GM18909 (cell line): ENCODE measurements around the gene THEMIS2.
"Not testable (repeated sequence)": the region's sequence is repeated elsewhere in the genome, so short reads cannot be mapped to it uniquely, and the experiment has no call there.

ENCODE experiments used
- ATAC-seq: cut with Tn5 transposase; IDR thresholded peaks from one replicate; pipeline ENCODE4 v1.9.1; 2021; ENCODE audit warnings: mild to moderate bottlenecking; ENCODE audit not compliant: unreplicated experiment, poor library complexity

The THEMIS2 gene

DNA sequence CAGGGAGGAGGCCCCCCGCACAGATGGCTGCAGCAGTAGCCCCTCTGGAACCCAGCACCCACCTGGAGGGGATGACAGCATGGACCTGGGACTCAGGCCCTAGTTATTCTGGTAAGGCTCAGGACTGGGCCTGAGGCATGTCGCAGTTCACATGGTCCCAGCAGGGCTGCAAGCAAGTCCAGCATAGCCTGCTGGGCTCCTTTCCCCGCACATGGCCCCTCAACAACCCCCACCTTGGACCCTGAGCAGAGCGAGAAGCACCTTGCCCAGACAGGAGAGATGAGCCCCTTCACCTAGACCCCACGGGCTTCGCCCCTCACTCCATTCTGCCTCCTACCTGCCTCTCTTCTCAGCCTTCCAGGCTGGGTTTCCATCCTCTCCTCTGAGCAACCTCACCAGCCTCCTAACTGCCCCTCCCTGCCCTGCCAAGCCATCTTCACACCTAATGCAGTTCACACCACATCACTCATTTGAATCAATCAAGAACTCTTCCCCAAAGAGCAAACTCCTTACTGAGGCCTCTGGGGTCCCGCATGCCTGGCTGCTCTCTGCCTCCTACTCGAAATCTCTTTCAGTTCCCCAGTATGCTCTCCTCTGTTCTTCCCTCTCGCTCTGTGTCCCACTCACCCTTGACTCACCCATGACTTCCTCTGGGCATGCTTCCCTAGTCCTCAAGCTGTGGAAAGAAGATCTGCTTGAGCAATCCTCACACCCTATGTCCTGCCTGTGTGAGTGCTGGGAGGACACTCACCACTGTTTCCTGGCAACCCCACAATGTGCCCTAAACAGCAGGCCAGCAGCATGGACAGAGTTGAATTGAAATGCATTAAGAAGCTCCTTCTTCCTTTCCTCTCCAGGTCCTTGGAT lies 9.4 kb upstream of the THEMIS2 start:
- no peak for ATAC-seq

DNA sequence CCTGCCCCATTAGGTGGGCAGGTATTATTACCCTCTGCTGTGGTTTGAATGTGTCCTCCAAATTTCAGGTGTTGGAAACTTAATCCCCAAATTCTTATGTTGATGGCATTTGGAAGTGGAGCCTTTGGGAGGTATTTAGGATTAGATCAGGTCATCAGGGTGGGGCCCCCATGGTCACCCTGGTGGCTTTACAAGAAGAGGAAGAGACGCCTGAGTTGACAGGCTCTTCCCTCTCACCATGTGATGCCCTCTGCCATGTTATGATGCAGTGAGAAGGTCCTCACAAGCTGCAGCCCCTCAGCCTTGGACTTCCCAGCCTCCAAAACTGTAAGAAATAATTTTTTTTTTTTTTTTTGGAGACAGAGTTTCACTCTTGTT lies 8.8 kb upstream of the THEMIS2 start:
- ATAC-seq: no peak

DNA sequence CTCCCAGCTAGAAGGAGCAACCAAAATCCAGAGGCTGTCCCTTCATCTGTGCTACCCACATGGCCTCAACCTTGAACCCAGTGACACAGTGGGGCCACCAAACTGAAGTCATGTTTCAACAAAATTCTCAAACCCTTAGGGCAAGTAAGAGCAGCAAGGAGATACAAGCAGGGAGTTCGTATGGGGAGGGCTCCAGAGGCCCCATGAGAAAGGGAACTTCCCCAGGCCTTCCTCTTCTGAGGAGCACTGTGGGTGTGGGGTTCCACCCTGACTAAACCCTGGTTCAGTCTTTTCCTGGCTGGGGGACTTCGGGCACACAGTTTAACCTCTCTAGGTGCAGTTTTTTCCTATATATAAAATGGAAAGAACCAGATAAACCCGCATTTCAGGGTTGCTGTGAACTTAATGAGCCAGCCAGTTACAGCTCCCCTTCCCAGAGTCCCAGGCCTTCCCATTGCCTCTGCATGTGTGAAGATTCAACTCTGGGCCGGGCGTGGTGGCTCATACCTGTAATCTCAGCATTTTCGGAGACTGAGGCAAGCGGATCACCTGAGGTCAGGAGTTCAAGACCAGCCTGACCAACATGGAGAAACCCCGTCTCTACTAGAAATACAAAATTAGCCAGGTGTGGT lies 8.0 kb upstream of the THEMIS2 start:
- no peak for ATAC-seq

DNA sequence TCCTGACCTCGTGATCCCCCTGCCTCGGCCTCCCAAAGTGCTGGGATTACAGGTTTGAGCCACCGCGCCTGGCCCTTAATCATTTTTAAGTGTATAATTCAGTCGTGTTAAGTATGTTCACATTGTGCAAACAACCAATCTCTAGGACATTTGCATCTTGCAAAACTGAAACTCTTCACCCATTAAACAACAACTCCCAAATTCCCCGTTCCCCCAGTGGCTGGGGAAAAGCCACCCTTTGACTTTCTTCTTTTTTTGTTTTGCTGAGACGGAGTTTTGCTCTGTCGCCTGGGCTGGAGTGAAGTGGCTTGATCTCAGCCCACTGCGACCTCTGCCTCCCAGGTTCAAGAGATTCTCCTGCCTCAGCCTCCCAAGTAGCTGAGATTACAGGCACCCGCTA lies 6.5 kb upstream of the THEMIS2 start:
- no peak for ATAC-seq

DNA sequence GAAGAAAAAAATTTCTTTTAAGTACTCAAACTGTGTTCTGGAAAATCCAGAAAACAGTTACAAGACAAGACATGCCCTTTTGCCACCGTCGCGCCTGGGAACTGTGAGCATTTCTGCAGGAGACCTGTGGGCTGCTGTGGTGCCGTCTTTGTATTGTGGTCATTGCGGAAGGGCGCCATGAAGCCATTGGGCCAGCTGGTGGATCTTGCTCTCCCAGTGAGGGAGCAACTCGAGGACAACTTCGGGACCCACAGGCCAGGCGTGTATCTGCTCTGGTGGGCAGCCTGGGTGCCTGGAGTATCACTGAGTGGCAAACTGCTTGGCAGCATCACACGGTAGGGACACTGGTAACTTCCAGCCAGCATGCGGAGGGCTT lies 3.8 kb upstream of the THEMIS2 start:
- no peak for ATAC-seq

DNA sequence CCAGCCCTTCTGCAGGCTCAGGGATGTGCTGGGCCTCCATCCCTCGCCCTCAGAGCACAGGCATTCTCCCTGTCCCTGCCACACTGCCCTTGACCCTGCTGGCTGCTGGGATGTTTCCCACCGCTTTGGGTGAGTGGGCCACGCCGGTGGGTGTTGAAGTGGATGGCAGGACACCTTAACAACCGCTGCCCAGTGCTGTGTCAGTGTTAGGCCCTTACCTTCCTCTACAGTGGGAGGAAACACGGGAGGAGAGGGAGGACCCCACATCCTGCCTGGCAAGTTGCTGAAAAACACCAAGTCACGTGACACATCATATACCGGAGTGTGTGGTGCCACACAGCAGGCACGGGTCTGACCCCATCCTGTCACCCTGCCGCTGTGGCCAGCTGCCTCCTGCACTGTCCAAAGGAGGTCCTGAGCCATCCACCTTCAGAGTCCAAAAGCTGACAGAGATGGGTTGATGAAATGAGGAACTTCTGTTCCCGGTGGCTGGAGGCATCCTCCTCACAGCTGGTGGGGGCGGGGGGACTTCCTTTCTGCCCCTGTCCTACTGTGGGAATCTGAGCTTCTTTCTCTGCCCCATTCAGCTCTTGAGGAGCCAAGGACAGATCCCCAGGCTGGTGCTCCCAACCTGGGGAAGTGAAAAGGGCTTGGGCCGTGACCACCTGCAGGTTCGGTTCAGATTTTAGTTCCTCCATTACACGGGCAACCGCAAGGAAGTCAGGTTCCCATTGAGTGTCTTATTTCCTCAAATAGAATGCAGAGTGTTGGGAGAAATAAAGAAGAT lies 3.2 kb upstream of the THEMIS2 start:
- ATAC-seq: peak; percentile 41

DNA sequence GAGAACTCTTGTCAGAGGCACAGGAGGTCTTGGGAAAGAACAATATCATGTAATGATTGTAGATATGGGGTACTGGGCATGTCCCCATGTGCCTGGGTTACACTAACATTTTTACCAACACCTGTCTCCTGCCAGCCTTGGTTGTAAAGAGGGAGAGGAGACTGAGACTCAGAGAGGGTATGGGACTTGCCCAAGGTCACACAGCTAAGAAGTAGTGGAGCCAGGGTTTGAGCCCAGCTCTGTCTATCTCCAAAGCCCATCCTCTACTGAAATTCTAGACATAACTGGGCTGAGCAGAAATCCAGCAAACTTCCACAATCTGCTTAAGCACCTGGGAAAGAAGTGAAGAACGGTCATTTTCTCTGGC lies 2.6 kb upstream of the THEMIS2 start:
- no peak for ATAC-seq

DNA sequence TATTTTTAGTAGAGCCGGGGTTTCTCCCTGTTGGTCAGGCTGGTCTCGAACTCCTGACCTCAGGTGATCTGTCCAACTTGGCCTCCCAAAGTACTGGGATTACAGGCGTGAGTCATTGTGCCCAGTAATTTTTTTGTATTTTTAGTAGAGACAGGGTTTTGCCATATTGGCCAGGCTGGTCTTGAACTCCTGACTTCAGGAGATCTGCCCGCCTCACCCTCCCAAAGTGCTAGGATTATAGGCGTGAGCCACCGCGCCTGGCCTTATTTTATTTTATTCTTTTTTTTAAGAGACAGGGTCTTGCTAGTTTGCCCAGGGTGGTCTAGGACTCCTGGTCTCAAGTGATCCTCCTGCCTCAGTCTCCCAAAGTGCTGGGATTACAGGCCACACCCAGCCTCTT lies 1.3 kb upstream of the THEMIS2 start:
- not testable (repeated sequence) for ATAC-seq

DNA sequence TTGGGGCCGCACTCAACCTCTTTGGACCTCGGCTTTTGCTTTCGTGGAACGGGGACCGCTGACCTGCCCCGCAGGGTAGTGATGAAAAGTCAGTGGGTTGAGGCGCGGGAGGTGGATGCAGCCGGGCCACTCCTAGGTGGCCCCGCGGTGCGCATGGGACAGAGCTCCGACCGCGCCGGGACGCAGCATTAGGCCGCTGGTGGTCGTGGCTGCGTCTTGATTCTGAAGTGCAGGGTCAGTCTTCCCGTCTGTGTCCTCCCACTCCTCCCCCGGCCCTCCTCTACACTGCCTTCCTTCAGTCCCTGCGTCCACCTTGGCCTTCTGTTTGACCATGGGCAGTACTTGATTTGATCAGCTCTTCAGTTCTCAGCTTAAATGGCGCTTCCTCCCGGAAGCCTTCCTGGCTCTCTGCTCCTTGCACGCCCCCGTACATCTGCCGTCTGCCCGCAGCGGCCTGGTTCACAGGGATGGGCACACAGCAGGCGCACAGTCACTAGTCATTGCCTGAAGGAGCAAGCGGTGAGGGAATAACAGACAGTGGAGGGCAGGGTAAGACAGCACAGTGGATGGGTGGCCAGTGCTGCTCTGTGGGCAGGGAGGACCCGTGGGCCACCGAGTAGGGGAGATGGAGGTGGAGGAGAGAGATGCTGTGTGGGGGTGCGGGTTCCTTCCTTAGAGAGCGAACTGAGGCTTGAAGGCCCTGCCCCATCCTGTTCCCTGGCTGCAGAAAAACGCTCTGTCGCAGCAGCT lies 633 bp downstream of the THEMIS2 start:
- ATAC-seq: no peak

DNA sequence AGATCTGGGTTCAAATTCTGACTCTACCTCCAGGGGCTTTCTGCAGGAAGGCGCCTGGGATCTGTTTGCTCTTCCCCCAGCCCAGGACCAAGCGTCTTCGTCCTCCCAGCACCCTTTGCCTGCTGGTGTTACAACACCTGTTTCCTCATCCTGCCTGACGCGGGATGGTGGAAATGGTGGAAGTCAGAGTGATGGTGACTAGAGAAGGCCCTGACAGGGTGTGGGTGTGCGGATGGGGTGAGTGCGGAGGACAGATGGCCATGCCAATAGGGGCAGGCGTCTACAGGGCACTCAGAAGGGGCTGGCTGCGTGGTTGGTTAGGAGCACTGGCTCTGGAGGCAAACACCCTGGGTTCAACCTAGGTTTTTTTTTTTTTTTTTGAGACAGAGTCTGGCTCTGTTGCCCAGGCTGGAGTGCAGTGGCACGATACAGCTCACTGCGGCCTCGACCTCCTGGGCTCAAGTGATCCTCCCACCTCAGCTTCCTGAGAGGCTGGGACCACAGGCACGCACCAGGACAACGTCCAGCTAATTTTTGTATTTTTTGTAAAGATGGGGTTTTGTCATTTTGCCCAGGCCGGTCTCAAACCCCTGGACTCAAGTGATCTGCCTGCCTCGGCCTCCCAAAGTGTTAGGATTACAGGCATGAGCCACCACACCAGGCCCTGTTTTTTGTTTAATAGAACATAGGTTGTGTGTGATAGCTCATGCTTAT lies 1.5 kb downstream of the THEMIS2 start:
- no peak for ATAC-seq

DNA sequence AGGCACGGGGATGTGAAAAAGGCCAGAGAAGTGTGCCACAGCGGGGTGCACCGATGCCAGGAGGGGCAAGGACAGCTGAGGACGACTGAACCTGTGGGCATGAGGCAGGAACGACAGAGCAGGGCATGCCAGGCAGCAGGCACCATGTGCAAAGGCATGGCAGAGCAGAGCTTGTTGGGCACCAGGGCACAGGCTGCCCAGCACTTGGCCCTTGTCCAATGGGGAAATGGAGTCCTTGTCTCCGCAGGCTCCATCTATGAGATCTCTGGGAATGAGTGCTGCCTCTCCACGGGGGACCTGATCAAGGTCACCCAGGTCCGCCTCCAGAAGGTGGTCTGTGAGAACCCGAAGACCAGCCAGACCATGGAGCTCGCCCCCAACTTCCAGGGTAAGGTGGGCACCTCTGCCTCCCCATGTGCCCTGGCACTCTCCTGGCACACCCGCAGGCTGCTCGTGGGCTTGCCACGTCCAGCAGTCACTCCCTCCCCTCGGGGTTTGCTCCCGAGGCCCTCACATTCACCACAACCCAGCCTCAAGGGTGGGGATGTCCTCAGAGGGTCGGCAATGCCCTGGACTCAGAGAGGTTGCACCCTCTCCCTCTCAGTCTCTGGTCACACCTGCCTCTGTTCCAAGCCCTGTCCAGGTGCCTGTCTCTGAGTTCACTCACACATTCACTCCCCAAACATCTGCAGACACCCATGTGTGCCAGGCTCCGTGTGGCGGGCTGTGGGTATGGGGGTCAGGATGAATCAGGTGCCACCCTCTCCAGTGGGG lies 4.2 kb downstream of the THEMIS2 start:
- ATAC-seq: no peak

DNA sequence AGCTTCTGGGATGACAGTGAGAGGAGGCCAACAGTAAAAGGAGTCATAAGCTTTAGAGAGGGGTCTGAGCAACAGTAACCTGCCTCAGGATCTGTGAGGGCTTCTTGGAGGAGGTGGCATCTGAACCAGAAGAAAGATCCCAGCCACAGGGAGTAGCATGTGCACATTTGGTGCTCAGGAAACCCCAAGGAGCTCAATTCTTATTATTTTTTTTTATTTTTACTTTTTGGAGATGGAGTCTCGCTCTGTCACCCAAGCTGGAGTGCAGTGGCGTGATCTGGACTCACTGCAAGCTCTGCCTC lies 4.7 kb downstream of the THEMIS2 start:
- ATAC-seq: no peak

DNA sequence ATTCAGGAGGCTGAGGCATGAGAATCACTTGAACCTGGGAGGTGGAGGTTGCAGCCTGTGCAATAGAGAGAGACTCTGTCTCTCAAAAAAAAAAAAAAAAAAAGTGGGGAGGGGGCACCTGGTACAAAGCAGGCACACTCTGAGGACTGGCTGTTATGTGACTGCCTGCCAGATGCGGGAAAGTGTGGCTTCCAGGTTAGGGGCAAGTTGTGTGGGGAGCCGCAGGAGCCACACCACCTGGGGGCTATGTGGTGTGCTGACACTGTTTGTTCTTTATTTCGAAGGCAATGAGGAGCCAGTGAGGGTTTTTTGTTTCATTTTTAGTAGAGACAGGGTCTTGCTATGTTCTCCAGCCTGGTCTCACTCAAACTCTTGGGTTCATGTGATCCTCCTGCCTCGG lies 5.7 kb downstream of the THEMIS2 start:
- no peak for ATAC-seq

DNA sequence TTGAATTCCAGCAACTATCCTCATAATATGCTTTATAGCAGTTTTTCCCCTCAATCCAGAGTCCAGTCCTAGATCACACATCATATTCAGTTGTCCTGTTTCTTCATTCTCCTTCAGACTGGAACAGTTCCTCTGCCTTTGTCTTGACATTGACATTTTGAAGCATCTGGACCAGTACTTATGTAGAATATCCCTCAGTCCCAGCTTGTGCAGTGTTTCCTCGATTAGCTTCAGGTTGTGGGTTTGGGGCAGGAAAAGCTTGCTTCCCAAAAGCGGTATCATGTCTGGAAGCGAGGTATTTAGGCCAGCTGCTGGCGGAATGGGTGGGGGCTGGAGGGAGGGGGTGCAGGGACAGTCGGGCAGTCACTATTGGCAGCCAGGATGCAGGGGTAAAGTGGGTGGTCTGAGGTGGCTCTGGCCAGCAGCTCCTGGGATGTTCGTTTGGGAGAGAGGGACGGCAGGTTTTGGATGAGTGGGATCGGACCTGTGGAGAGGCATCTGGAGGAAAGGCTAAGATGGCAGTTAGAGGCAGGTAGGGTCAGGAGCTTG lies 6.5 kb downstream of the THEMIS2 start:
- ATAC-seq: no peak

DNA sequence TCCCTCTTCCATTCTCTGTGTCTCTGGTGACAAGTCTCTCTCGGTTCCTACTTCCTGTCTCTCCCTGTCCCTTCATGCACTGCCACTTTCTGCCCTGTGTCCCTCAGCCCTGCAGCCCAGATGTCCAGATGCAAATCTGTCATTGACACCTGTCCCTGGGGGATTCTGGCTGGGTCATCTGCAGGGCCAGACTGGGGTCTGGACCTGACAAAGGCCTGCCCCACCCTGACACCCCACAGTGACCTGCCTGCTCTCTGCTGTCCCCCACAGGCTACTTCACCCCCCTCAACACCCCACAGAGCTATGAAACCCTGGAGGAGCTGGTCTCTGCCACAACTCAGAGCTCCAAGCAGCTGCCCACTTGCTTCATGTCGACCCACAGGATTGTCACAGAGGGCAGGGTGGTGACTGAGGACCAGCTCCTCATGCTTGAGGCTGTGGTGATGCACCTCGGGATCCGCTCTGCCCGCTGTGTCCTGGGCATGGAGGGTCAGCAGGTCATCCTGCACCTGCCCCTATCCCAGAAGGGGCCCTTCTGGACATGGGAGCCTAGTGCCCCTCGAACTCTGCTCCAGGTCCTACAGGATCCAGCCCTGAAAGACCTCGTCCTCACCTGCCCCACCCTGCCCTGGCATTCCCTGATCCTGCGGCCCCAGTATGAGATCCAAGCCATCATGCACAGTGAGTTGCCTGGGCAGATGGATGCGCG lies 7.2 kb downstream of the THEMIS2 start:
- no peak for ATAC-seq

DNA sequence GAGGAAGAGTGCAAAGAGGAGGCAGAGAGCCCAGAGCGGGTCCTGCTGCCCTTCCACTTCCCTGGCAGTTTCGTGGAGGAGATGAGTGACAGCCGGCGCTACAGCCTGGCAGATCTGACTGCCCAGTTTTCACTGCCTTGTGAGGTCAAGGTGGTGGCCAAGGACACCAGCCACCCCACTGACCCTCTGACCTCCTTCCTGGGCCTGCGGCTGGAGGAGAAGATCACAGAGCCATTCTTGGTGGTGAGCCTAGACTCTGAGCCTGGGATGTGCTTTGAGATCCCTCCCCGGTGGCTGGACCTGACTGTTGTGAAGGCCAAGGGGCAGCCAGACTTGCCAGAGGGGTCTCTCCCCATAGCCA lies 10.2 kb downstream of the THEMIS2 start:
- ATAC-seq: no peak

DNA sequence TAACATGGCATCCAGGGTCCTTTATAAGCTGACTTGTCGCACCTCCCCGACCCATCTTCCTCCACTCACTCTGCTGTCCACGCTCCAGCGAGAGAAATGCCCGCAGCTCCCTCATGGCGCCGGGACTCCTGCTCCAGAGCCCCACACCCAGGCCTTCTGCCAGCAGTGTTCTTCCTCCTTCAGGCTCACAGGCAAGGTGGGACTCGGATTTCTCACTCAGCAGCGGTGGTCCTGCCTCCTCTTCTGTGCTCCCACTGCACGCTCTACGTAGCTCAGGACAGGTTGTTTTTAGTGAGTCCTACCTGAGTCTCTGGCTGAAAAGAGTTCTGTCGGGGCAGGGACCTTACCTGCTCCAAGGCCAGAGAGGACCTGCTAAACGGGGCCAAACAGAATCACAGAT lies 11.2 kb downstream of the THEMIS2 start:
- ATAC-seq: no peak

DNA sequence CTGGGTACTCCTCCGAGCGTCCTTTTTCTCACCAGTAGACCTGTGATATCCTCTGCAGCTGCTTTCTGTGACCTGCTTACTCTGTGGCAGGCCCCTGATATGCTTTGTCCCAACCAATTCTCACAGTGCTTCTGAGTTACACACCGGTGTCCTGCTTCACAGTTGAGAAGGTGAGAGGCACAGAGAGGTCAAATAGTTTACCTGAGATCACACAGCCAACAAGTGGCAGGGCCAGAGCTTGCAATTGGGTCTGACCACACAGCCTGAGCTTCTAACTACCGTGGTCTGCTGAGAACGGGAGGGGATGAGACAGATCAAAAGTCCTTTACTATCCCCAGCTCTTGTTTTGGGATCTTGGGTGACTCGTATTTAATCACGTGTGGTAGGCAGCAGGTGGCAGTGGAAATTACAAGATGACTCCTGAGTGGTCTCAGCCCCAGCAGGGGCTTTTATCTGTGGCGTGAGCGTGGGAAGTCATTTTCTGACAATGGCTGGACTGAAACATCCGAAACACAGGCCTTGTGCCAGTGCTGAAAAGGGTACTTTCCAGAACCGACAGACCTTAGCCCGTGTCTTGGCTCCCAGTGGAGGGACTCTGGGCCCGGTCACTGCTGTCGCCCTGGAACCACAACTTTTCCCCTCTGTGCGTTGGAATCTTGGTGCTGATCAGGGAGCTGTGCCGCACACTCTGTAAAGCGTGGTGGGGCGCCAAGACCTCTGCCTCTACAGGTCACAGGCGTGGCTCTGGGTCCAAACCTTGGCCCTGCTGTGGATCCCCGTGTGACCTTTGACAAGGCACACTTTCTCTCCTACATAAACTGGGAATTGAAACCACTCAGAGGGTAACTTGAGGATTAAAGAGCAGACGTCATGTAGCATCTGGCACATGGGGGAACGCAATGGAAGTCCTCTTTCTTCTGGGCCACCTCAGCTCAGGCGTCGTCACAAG lies 11.9 kb downstream of the THEMIS2 start:
- ATAC-seq: peak; percentile 43
